GM06990 (cell line): Measurements from ENCODE around the gene RAB7B.
A peak's percentile ranks its signal among the peaks of the same experiment; 100 is the strongest.

Experiments
- DNase-seq: peaks from one replicate; pipeline ENCODE4 v3.0.0-alpha.2; 2011; ENCODE audit not compliant: insufficient read length; ENCODE audit errors: extremely low read depth
- H3K27me3 ChIP-seq: replicated peaks from 2 replicates; pipeline ENCODE4 v1.6.0; 2011; ENCODE audit warnings: low read length; ENCODE audit not compliant: control insufficient read depth, insufficient read depth
- H3K36me3 ChIP-seq: 2 replicates; pipeline ENCODE4 v1.5.1; 2011; ENCODE audit warnings: low read length; ENCODE audit not compliant: control insufficient read depth, insufficient read depth
- H3K4me3 ChIP-seq: replicated peaks from 2 replicates; pipeline ENCODE4 v1.5.1; 2011; ENCODE audit warnings: low read depth, mild to moderate bottlenecking, control low read depth, low read length
- TF ChIP-seq, protein P1 (sequence below): IDR thresholded peaks from 2 replicates; pipeline ENCODE4 v1.5.1; 2011; ENCODE audit warnings: low read length, control low read depth, mild to moderate bottlenecking, inconsistent platforms; ENCODE audit not compliant: insufficient read depth, poor library complexity, severe bottlenecking

RAB7B gene

DNA sequence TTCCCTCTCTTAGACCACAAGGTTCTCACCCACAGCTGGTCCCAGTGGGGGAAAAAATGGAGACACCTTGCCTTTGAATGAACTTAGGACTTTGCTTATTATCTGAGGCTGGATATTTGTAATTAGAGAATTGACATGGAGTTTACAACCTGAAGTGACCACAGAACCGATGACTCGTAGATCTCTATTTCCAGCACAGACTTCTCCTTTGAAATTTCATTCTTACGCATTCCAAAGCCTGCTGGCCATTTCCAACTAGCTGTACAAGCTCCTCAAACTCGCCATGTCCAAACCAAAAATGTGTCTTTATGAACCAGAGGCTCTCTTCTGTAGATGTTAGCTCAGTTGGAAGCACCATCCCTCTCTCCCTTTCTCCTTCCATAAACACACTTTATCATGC lies 12.0 kb downstream of the RAB7B start:
- Histone ChIP-seq H3K27me3 (peaks cover 5% of the 10 kb centered on the region; the same call in 1 of the 2 replicates), H3K36me3 (no peaks in the 10 kb centered on the region), H3K4me3 (no peak overlapping the region)
- TF ChIP-seq, protein P1, sequence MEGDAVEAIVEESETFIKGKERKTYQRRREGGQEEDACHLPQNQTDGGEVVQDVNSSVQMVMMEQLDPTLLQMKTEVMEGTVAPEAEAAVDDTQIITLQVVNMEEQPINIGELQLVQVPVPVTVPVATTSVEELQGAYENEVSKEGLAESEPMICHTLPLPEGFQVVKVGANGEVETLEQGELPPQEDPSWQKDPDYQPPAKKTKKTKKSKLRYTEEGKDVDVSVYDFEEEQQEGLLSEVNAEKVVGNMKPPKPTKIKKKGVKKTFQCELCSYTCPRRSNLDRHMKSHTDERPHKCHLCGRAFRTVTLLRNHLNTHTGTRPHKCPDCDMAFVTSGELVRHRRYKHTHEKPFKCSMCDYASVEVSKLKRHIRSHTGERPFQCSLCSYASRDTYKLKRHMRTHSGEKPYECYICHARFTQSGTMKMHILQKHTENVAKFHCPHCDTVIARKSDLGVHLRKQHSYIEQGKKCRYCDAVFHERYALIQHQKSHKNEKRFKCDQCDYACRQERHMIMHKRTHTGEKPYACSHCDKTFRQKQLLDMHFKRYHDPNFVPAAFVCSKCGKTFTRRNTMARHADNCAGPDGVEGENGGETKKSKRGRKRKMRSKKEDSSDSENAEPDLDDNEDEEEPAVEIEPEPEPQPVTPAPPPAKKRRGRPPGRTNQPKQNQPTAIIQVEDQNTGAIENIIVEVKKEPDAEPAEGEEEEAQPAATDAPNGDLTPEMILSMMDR: no peak
- DNase-seq: no peak

DNA sequence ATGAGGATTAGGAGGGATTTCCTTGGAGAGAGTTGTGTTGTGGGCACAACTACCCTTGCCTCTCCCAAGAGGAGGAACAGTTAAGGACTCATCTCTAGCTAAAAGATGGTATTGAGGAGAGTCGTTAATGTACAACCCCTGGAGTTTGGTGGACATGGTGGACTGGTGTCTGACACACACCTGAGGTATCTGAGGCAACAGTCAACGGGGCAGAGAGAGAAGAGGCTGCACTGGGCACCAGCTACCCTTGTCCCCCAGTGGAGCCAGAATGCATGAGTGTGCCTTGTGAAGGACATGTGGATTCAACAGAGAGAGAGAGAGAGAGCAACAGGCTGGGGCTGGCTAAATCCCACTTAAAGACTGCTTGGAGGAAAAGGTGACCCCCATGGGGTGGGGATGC lies 13.0 kb downstream of the RAB7B start:
- Histone ChIP-seq H3K36me3 (no peaks in the 10 kb centered on the region), H3K27me3 (peaks cover 5% of the 10 kb centered on the region; the same call in 1 of the 2 replicates), H3K4me3 (no peak overlapping the region)
- DNase-seq: no peak
- TF ChIP-seq, protein P1: no peak

DNA sequence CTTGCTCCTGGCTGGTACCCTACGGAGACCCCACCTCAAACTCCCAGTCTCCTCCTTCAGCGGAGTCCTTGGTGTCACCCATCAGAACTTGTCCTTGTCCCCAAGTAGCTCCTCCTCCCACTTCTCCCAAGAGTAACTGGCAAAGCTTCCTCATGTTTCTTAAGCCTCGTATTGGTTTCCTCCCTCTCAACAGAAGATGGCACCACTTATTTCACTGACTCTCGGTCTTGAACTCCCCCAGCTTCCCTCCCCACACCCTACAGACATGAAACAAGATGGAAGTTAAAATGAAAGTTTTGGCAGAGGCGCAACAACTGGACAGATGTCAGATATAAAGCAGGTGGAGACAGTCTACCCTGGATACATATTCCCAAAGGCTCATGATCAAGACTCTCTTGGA lies 13.4 kb downstream of the RAB7B start:
- no peak for DNase-seq
- no peak overlapping the region for H3K4me3 ChIP-seq
- TF ChIP-seq, protein P1: no peak
- peaks cover 5% of the 10 kb centered on the region; the same call in 1 of the 2 replicates for H3K27me3 ChIP-seq
- H3K36me3 ChIP-seq: no peaks in the 10 kb centered on the region

DNA sequence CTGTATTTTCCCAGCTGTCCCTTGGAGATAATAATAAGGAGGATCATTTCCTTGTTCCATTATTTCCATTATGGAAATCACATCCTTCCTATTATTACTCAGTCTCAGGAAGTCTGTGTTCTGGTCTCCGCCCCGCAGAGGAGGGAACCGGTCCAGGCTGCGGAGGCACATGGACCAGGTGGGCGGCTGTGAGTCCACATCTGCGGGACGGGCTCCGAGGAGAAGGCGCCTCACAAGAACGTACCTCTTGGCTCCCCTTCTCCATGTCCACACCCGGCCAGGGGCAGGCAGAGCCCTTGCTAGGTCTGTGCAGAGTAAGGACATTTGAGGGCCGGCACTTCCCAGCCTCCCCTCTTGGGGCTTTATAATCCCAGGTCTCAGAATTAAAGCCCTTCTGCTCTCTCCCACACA lies 14.6 kb downstream of the RAB7B start:
- Histone ChIP-seq H3K36me3 (no peaks in the 10 kb centered on the region), H3K4me3 (no peak overlapping the region), H3K27me3 (0 out of 2 replicates have a peak, but pooled peaks cover 1% of the 10 kb centered on the region)
- TF ChIP-seq, protein P1: no peak
- DNase-seq: no peak

DNA sequence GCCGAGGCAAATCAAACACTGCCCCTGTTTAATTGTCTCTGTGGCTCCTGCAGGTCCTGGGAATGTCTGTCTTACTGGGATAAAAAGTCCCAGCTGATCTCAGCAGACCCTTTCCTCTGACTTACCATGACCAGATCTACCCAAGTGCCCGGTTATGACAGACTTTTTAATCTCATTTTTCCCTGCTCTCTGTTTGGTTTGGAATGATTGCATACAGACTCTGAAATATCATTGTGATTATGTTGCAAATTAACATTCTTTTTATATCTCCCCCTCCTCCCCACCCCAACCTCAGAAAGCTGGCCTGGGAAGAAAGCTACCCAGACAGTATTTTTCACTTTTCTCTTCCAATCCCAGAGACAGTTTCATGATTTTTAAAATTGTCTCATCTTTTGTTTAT lies 16.3 kb downstream of the RAB7B start:
- Histone ChIP-seq H3K36me3 (no peaks in the 10 kb centered on the region), H3K27me3 (0 out of 2 replicates have a peak, but pooled peaks cover 1% of the 10 kb centered on the region), H3K4me3 (no peak overlapping the region)
- TF ChIP-seq, protein P1: no peak
- DNase-seq: no peak

DNA sequence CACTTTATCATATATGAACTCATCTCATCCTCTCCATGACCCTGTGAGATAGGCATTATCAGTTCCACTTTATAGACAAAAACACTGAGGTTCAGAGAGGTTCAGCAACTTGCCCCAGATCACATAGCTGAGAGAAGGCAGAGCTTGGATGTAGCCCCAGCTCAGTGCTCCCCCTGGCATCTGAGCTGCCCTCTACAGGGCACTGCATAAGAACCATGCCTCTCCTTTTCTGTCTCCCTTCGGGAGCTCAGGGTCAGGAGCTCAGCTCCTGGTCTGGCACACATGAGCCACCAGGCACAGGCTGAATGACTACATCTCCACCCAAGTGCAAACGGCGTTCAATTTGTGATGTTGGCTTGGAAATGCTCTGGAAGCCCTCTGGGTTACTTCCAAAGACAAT lies 16.9 kb downstream of the RAB7B start:
- Histone ChIP-seq H3K27me3 (0 out of 2 replicates have a peak, but pooled peaks cover 1% of the 10 kb centered on the region), H3K4me3 (no peak overlapping the region), H3K36me3 (no peaks in the 10 kb centered on the region)
- DNase-seq: no peak
- TF ChIP-seq, protein P1: peak; percentile 19
